Urinary bladder (tissue), 4 donors: ENCODE results near the gene ACOXL. TPM values are rescaled to one million over a fixed set of nuclear protein-coding genes. Genes with fewer than 3 reads are reported as not detected.

Source experiments
- DNase-seq: peaks from one replicate; pipeline ENCODE4 v3.0.0-alpha.2; 2015; ENCODE audit errors: extremely low spot score
- H3K27ac ChIP-seq: one replicate; pipeline ENCODE4 v1.5.1; 2013; ENCODE audit warnings: low read depth, mild to moderate bottlenecking, moderate library complexity
- H3K36me3 ChIP-seq: one replicate; pipeline ENCODE4 v1.6.1; 2013; ENCODE audit warnings: mild to moderate bottlenecking, moderate library complexity; ENCODE audit not compliant: insufficient read depth
- H3K4me1 ChIP-seq: one replicate; pipeline ENCODE4 v1.6.1; 2013; ENCODE audit warnings: mild to moderate bottlenecking, moderate library complexity; ENCODE audit not compliant: insufficient read depth
- H3K4me3 ChIP-seq: one replicate; pipeline ENCODE4 v1.5.1; 2013; ENCODE audit warnings: low read depth, low read length
- WGBS: extraction: QIAGEN DNeasy Blood & Tissue Kit; methylation state at CpG from one replicate; pipeline ENCODE4 v1.1.7; 2013; 5-methylcytosine and 5-hydroxymethylcytosine counted together
- polyA plus RNA-seq: library from polyadenylated mRNA; stranded (reverse); fragments of 200-250 nt; gene quantifications from one replicate; pipeline ENCODE4 v1.2.3, GENCODE V29; 2013
- total RNA-seq: library from RNA; depleted of rRNA; stranded (reverse); fragments of >200 nt; gene quantifications from one replicate; pipeline ENCODE4 v1.2.3, GENCODE V29; 2014
- donor health status: healthy with polysubstance abuse.
- donor health status: healthy.

ACOXL gene
- total and polyA plus RNA-seq, 2 donors: 1.2 to 6.2 TPM

GRCh38 chr2:110860630-110861029, 128.3 kb downstream of the ACOXL start:
- WGBS: 71% methylated on average over 8 of the region's 8 CpGs
- no peak for DNase-seq
- Histone ChIP-seq H3K27ac (no peak overlapping the region), H3K36me3 (no peaks in the 10 kb centered on the region), H3K4me1 (no peaks in the 10 kb centered on the region), H3K4me3 (no peak overlapping the region)

DNA sequence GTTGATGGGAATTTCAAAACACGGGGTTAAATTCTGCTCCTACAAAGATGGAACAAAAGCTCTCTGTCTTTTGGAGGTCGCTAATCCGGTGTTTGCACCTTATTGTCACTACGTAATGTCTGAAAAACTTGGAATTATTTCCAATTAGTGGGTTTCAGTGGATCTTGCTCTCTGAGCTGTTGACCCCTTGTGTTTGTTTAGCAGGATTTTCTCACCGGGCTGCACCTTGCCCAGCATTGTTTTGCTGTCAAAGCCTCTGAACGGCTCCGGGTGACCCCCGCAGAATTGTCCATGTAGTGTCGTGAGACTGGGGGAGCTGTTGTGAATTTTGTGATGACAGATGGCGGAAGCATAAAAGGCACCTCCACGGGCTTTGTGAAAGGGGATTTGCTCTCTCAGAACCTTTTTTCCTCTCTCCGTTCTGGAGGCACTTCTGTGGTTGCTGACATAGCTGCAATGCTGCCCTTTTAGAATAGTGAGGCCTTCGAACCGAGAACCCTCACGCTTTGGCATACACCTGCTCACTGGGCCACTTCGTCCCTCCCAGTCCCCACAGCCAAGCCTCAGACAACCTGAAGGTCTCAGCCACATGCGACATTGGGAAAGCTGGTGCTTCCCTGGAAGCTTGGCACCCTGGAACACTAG, 129.4 kb downstream of the ACOXL start:
- Histone ChIP-seq H3K36me3 (no peaks in the 10 kb centered on the region), H3K4me1 (no peaks in the 10 kb centered on the region), H3K4me3 (no peak overlapping the region), H3K27ac (no peak overlapping the region)
- 78% methylated on average over 17 of the region's 17 CpGs for WGBS
- DNase-seq: no peak

DNA sequence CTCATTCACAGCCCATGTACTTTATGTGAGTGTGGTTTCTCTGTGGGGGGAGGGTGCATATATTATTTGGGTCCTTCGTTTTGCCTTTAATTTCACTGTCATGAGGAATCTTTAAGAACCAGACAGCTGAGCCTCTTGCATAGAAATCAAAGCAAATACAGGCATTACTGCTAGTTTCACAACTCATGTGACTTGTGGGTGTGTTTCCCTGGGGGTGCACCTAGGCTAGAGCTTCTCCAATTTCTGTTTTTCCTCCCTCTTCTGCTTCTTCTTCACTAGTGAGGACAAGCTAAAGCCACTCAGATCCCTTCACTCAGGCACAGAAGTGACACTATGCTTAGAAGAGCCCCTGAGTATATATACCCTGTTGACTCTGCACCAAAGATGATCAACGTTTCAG, 131.4 kb downstream of the ACOXL start:
- no peak overlapping the region for H3K4me3 ChIP-seq
- whole genome bisulfite sequencing: 69% methylated on average over 2 of the region's 2 CpGs
- H3K36me3 ChIP-seq: no peaks in the 10 kb centered on the region
- DNase-seq: no peak
- no peaks in the 10 kb centered on the region for H3K4me1 ChIP-seq
- H3K27ac ChIP-seq: no peak overlapping the region

DNA sequence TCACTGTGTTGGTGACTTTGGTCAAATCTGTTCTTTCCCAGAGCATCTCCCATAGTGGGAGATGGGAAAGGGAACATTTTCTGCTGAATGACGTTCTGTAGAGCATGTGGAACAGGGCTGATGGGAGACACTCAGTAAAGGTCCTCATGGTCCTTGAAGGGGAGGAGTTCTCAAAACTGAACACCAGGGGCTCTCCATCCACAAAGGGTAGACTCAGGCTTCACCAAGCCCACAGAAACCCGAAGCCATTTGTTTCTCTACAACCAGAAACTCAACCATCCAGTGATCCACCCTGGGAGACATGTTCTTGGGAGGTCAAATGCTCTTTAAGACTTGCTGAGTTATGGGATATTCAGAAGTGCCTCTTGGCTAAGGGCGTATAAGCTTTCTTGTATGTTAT, 131.8 kb downstream of the ACOXL start:
- WGBS: 92% methylated on average over 3 of the region's 3 CpGs
- no peak overlapping the region for H3K27ac ChIP-seq
- DNase-seq: no peak
- no peak overlapping the region for H3K4me3 ChIP-seq
- H3K36me3 ChIP-seq: no peaks in the 10 kb centered on the region
- no peaks in the 10 kb centered on the region for H3K4me1 ChIP-seq

DNA sequence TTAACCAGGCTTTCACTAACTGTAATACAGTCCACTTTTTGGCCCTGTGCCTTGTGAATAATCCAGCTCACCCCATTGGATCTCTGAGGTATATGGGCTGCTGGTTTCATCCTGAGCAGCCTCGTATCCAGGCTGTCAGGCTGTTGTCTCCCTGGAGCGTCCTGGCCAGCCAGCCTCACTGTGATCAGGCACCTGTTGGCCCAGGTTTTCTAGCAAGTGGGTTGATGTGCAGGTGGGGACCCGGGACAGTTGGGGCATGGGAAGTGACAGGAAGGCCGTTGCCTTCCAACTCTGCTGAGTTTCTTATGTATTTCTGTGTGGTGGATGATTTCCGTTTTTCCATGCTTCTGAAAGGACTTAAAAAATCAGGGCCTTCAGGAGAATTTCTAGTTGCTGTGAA, 132.4 kb downstream of the ACOXL start:
- Histone ChIP-seq H3K4me1 (no peaks in the 10 kb centered on the region), H3K4me3 (no peak overlapping the region), H3K27ac (no peak overlapping the region), H3K36me3 (no peaks in the 10 kb centered on the region)
- no peak for DNase-seq
- 80% methylated on average over 5 of the region's 5 CpGs for WGBS

- Histone ChIP-seq H3K27ac (no peak overlapping the region), H3K4me1 (no peaks in the 10 kb centered on the region), H3K4me3 (no peak overlapping the region), H3K36me3 (no peaks in the 10 kb centered on the region)
- WGBS: 83% methylated on average over 5 of the region's 5 CpGs
- DNase-seq: no peak
Observed at GRCh38 chr2:110865188-110865587, 132.8 kb downstream of the ACOXL start.

GRCh38 chr2:110866045-110866444, 133.7 kb downstream of the ACOXL start:
- H3K36me3 ChIP-seq: no peaks in the 10 kb centered on the region
- DNase-seq: no peak
- H3K4me3 ChIP-seq: no peak overlapping the region
- H3K4me1 ChIP-seq: no peaks in the 10 kb centered on the region
- WGBS: 74% methylated on average over 7 of the region's 7 CpGs
- no peak overlapping the region for H3K27ac ChIP-seq

DNA sequence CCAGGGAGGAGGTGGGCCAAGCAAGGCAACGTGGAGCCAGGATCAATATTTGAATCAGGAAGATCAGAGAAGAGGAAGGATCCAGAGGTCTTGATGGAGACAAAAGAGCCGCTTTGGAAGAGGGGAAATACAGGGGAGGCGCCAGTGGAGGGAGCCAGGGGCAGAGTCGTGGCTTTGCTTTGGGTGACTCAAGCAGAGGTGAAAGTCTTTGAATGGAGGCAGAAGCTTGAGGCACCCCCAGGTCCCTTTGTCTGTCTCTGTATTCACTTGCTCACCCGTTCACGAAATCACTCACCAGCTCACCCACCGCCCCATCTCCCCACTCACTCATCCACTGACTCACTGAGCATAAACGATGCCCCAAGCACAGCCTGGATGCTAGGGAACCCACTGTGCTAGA, 134.1 kb downstream of the ACOXL start:
- no peak for DNase-seq
- no peak overlapping the region for H3K4me3 ChIP-seq
- no peaks in the 10 kb centered on the region for H3K4me1 ChIP-seq
- H3K27ac ChIP-seq: no peak overlapping the region
- H3K36me3 ChIP-seq: no peaks in the 10 kb centered on the region
- 76% methylated on average over 8 of the region's 8 CpGs for WGBS

GRCh38 chr2:110867078-110867477, 134.7 kb downstream of the ACOXL start:
- H3K4me3 ChIP-seq: no peak overlapping the region
- WGBS: 88% methylated on average over 2 of the region's 2 CpGs
- H3K27ac ChIP-seq: no peak overlapping the region
- DNase-seq: no peak
- no peaks in the 10 kb centered on the region for H3K36me3 ChIP-seq
- H3K4me1 ChIP-seq: no peaks in the 10 kb centered on the region

GRCh38 chr2:110868971-110869370, 136.6 kb downstream of the ACOXL start:
- Histone ChIP-seq H3K36me3 (no peaks in the 10 kb centered on the region), H3K4me1 (no peaks in the 10 kb centered on the region), H3K4me3 (no peak overlapping the region), H3K27ac (no peak overlapping the region)
- no peak for DNase-seq
- 83% methylated on average over 5 of the region's 5 CpGs for WGBS

DNA sequence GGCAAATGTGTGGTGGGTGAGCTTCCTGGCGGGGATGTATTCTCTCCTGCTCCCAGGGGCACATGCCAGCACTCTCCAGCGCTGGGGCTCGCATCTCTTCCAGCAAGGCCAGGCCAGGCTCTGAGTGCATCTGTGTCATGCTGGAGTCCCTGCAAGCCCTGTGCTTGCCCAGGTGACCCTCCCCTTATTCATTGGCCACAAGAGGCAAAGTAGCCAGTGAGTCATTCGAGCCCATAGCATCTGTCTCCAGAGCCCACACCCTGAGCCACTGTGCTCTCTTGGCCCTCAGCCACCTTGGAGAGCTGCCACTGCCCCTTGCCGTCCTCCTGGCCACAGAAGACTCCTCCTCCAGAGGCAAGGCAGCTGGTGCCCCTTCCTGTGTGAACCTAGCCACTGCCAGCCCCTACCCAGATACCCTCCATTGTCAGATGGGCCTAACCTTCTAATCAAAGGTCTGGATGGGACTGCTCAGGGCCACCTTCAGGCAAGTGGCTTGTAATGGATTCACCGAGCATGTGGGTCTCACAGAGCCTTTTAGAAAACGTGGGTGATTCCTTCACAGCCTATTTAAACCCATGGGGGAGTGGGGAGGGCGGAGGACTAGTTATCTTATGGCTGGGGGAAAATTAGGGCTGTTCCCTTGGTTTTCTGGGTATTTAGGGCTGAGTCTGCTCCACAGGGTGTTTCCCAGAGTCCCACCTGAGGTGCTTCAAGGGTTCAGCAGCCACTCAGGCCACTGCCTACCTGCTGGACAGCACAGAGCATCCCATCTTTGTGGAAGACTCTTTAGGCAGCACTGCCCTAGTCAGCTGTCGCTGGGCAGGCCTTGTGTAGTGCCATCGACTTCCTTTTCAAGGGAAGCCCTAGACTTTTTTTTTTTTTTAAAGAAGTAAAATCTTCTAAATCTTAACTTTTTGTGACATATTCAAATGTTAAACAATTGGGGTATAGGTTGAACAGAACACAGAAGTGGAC, 137.4 kb downstream of the ACOXL start:
- WGBS: 71% methylated on average over 10 of the region's 10 CpGs
- H3K4me3 ChIP-seq: no peak overlapping the region
- DNase-seq: no peak

GRCh38 chr2:110870545-110870944, 138.2 kb downstream of the ACOXL start:
- no peak overlapping the region for H3K27ac ChIP-seq
- no peak overlapping the region for H3K4me3 ChIP-seq
- whole genome bisulfite sequencing: 70% methylated on average over 2 of the region's 2 CpGs
- no peaks in the 10 kb centered on the region for H3K4me1 ChIP-seq
- no peak for DNase-seq
- H3K36me3 ChIP-seq: no peaks in the 10 kb centered on the region

More for the DNA sequence above, 137.4 kb downstream of the ACOXL start:
- Histone ChIP-seq H3K27ac (no peak overlapping the region), H3K36me3 (no peaks in the 10 kb centered on the region), H3K4me1 (no peaks in the 10 kb centered on the region)

DNA sequence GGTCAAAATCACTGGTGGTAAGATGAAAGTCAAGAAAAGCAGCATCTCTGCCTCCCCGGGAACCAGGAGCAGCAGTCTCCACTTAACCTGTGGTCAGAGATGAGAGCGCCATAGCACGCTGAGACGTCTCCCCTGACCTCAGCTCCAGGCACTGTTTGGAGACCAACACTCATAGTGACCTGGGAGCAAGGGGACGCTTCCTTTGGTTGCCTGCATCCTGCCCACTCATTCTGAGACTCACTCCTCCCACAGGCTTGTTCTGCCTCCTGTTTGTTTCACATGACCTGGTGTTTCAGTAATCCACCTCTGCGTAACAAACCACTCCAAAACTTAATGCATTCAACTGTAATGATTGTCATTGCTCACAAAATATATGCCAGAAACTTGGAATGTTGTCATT, 139.3 kb downstream of the ACOXL start:
- H3K27ac ChIP-seq: no peak overlapping the region
- WGBS: 87% methylated on average over 6 of the region's 6 CpGs
- no peak for DNase-seq
- no peaks in the 10 kb centered on the region for H3K4me1 ChIP-seq
- no peak overlapping the region for H3K4me3 ChIP-seq
- H3K36me3 ChIP-seq: no peaks in the 10 kb centered on the region

GRCh38 chr2:110872521-110872920, 140.1 kb downstream of the ACOXL start:
- H3K4me3 ChIP-seq: no peak overlapping the region

More at GRCh38 chr2:110872521-110872920, 140.1 kb downstream of the ACOXL start:
- DNase-seq: no peak
- Histone ChIP-seq H3K36me3 (no peaks in the 10 kb centered on the region), H3K27ac (no peak overlapping the region), H3K4me1 (no peaks in the 10 kb centered on the region)
- 94% methylated on average over 4 of the region's 4 CpGs for WGBS
